ENCODE data around the gene ADCY7.

ADCY7 gene

DNA sequence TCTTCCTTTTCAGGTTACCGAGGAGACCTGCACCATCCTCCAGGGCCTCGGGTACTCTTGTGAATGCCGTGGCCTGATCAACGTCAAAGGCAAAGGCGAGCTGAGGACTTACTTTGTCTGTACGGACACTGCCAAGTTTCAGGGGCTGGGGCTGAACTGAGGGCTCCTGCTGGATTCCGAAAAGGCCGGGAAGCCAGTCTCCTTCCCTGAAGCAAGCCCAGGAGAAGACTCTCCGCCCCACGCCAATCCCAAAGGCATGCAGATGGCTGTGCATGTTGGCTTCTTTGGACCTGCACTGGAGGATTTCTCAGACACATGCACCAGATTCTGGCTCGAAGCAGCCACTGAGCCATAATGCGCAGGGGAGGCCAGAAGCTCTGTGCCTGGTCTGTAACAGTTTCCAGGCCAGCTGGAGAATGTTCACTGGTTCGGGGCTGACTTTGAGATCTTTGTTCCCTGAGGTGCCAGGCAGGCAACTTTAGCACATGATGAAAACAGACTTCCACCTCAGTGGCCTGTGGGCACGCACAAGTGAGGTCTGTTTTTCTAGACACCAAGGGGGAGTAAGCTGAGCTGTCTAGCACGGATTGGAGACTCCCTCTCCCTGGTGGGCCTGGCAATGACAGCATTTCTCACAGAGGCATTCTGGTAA is 49.1 kb downstream of the ADCY7 start:
- Histone ChIP-seq H3K9me3 (ENCODE audit: insufficient read depth, low read depth, low read length) (no peaks in the 10 kb centered on the region), H3K9ac (ENCODE audit: low read depth, low read length) (no peak overlapping the region), H3K27me3 (ENCODE audit: insufficient read depth, low read length) (no peaks in the 10 kb centered on the region), H3K27ac (ENCODE audit: low read length) (no peak overlapping the region), H3K4me3 (ENCODE audit: low read length) (no peak overlapping the region), H3K36me3 (ENCODE audit: insufficient read depth, low read depth, low read length) (peaks cover 76% of the 10 kb centered on the region), H3K4me1 (ENCODE audit: insufficient read depth, low read length) (no peaks in the 10 kb centered on the region)

DNA sequence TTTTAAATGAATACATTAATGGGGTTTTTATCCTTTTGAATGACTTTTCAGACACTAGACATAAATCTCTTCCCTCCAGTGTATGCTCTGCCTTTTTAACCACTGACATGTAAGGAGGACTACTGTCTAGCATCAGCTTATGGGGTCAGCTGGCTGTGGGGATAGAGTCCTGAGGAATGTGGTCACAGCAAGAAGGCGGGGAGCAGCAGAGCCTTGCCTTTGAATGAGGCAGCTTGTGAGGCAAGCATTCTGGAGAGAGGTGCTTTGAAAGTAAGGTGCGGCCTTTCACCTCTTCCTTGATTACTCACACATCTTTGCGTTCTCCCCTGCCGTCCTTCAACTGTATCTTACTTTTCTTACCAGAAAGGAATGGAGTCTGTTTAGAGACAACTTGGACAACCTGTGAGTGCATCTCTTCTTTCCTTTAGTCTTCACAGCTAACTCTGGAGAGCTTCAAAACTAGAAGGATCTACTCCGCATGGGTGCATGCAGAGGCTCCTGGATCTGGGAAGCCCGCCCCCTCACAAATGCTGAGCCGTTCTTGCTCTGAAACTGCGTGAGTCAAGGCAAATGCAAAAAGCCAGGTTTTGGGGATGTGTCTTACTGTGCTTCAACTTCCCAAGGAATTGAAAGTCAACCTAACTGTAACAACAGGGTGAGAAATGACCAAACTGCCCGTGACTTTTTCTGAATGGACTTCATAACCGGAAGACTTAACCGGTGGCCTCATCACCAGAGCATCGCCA is 49.9 kb downstream of the ADCY7 start:
- Histone ChIP-seq H3K36me3 (ENCODE audit: insufficient read depth, low read depth, low read length) (peaks cover 84% of the 10 kb centered on the region), H3K9me3 (ENCODE audit: insufficient read depth, low read depth, low read length) (no peaks in the 10 kb centered on the region), H3K27me3 (ENCODE audit: insufficient read depth, low read length) (no peaks in the 10 kb centered on the region), H3K4me1 (ENCODE audit: insufficient read depth, low read length) (no peaks in the 10 kb centered on the region), H3K9ac (ENCODE audit: low read depth, low read length) (no peak overlapping the region), H3K27ac (ENCODE audit: low read length) (no peak overlapping the region), H3K4me3 (ENCODE audit: low read length) (no peak overlapping the region)

DNA sequence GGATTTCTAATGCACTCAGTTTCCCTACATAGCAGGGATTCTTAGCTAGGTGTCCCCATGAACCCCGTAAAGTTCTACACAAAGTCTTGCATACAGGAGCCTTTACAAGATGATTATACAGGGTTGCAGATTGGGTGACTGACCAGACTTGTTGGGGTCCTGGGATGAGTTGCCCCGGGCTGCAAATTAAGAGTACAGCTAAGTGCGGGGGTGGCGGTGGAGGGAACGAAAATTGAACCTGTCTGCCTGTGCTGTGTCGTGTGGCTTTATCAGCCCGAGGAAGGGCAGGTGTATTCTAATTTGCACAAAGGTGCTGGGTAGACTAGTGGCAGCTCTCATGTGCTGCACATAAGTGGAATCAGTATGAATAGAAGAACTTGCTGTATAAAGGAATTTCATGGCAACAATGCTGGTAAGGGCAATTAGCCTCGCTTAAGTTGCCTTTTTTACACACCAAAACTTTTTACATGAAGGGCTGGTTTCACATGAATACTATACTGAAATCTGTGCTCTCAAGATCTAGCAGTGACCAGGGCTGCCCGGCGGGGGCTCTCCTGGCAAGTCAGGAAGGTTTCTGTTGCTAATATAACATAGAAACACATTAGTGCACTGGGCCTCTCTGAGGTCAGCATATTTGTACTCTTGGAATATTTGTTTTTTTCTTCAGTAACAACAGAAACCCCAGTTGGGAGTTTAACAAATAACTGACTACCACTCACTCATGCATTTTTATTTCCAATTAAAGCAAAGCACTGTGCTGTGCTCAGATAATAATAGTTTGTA is 50.7 kb downstream of the ADCY7 start:
- Histone ChIP-seq H3K36me3 (ENCODE audit: insufficient read depth, low read depth, low read length) (peaks cover 91% of the 10 kb centered on the region), H3K4me3 (ENCODE audit: low read length) (no peak overlapping the region)

DNA sequence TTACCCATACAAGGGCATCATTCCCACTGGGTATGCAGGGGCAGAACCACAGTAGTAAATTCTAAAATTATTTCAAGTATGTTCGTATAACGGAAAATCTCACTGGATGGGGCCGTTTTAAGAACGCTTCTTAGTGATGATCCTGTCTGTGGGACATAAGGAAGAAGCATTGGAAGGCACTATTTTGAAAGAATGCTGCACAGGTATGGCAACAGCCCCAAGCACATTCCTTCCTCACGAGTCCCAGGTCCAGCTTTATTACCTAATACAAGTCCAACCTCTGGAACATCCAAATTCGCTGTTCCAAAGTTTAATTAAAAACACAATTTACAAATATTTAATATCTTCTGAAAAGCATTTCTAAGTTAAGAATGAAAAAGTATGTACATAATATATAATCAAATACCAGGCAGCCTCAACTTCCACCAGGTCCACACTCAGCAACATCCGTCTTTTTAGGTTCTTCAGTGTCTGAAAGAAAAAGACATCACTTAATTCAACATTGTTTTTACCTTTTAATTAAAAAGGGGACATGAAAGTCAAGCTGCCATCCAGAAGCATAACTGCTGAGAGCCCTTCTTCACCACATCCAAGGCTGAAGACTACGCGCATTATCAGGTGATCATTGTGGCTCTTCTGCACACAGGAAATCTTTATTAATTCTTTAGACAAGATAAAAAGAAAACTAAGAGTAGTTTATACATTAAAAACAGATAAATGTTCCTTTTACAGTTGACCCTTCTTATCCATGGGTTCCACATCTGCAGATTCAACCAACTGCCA is 52.6 kb downstream of the ADCY7 start:
- no peaks in the 10 kb centered on the region for H3K9me3 ChIP-seq (ENCODE audit: insufficient read depth, low read depth, low read length)
- no peak overlapping the region for H3K9ac ChIP-seq (ENCODE audit: low read depth, low read length)
- no peaks in the 10 kb centered on the region for H3K4me1 ChIP-seq (ENCODE audit: insufficient read depth, low read length)
- peaks cover 99% of the 10 kb centered on the region for H3K36me3 ChIP-seq (ENCODE audit: insufficient read depth, low read depth, low read length)
- H3K27me3 ChIP-seq (ENCODE audit: insufficient read depth, low read length): no peaks in the 10 kb centered on the region
- H3K27ac ChIP-seq (ENCODE audit: low read length): no peak overlapping the region
- H3K4me3 ChIP-seq (ENCODE audit: low read length): no peak overlapping the region

More for the DNA sequence above, 50.7 kb downstream of the ADCY7 start:
- Histone ChIP-seq H3K4me1 (ENCODE audit: insufficient read depth, low read length) (no peaks in the 10 kb centered on the region), H3K9ac (ENCODE audit: low read depth, low read length) (no peak overlapping the region), H3K27ac (ENCODE audit: low read length) (no peak overlapping the region), H3K27me3 (ENCODE audit: insufficient read depth, low read length) (no peaks in the 10 kb centered on the region), H3K9me3 (ENCODE audit: insufficient read depth, low read depth, low read length) (no peaks in the 10 kb centered on the region)

DNA sequence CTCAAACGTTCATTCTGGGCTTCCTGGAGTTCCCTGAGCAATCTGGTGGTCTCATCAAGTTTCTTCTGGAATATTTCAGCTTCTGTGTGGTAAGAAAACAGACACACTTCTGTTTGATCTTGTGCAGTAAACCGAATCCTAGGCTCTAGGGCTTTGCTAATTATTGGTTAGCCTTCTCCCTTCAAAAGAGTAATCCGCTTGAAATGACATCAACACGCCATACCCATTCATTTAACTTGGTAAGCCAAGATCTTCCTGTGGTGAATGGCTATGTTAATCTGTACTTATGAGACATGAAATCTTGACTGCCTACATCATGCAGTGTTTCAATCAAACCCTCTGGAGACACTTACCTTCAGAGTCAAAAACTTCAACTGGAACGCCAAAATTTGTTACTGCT is 54.0 kb downstream of the ADCY7 start:
- no peak overlapping the region for H3K9ac ChIP-seq (ENCODE audit: low read depth, low read length)
- peaks cover 99% of the 10 kb centered on the region for H3K36me3 ChIP-seq (ENCODE audit: insufficient read depth, low read depth, low read length)
- no peak overlapping the region for H3K27ac ChIP-seq (ENCODE audit: low read length)
- H3K9me3 ChIP-seq (ENCODE audit: insufficient read depth, low read depth, low read length): no peaks in the 10 kb centered on the region
- no peaks in the 10 kb centered on the region for H3K27me3 ChIP-seq (ENCODE audit: insufficient read depth, low read length)
- H3K4me1 ChIP-seq (ENCODE audit: insufficient read depth, low read length): no peaks in the 10 kb centered on the region
- no peak overlapping the region for H3K4me3 ChIP-seq (ENCODE audit: low read length)

DNA sequence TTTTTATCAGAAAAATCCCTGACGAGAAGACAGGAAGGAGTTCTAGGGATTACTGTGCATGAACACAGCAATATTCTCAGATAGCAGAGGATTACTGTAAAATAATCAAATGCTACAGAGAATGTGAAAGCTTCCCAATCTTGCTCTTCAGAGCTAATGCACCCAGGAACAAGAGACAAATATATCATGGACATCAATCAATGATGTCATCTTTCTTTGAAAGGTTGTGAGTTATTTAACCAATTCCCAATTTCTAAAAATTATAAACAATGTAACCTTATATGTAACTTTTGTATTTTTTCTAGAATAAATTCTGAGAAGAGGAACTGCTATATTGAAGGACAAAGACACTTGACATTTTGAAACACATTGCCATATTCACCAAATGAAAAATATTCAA is 56.0 kb downstream of the ADCY7 start:
- Histone ChIP-seq H3K9me3 (ENCODE audit: insufficient read depth, low read depth, low read length) (no peaks in the 10 kb centered on the region), H3K9ac (ENCODE audit: low read depth, low read length) (no peak overlapping the region), H3K27ac (ENCODE audit: low read length) (no peak overlapping the region), H3K27me3 (ENCODE audit: insufficient read depth, low read length) (no peaks in the 10 kb centered on the region), H3K36me3 (ENCODE audit: insufficient read depth, low read depth, low read length) (peaks cover 97% of the 10 kb centered on the region), H3K4me3 (ENCODE audit: low read length) (no peak overlapping the region), H3K4me1 (ENCODE audit: insufficient read depth, low read length) (no peaks in the 10 kb centered on the region)

DNA sequence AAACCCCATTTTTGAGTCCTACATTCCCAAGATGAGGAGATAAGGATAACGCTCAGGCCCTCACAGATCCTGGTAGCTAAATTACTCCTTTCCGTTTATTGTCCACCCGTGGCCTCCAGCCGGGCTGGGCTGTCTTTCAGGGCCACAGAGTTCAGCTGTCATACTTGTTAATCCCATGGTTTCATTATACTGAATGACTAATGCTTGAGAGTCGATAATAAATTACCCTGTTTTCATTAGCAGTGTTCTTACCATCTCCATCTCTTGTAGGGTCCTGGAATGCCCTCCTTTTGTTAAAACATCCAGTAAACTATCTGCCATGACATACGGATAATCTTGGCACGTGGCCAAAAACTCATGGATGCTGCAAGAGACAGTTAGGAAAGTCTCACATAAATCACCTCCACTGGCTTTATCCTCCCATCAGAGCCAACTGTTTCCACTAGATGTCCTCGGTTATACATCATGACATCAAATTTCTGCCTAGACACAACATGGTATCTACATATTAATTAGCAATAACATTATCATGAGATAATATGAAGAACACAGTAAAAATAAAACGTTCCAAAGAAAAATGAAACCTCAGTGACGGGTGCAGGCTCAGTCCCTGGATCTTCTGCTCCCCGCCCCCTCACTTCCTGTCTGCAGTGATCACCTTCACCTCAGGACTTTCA is 57.1 kb downstream of the ADCY7 start:
- Histone ChIP-seq H3K4me1 (ENCODE audit: insufficient read depth, low read length) (no peaks in the 10 kb centered on the region), H3K9me3 (ENCODE audit: insufficient read depth, low read depth, low read length) (no peaks in the 10 kb centered on the region), H3K27ac (ENCODE audit: low read length) (no peak overlapping the region), H3K9ac (ENCODE audit: low read depth, low read length) (no peak overlapping the region), H3K36me3 (ENCODE audit: insufficient read depth, low read depth, low read length) (peaks cover 97% of the 10 kb centered on the region), H3K4me3 (ENCODE audit: low read length) (no peak overlapping the region), H3K27me3 (ENCODE audit: insufficient read depth, low read length) (no peaks in the 10 kb centered on the region)

DNA sequence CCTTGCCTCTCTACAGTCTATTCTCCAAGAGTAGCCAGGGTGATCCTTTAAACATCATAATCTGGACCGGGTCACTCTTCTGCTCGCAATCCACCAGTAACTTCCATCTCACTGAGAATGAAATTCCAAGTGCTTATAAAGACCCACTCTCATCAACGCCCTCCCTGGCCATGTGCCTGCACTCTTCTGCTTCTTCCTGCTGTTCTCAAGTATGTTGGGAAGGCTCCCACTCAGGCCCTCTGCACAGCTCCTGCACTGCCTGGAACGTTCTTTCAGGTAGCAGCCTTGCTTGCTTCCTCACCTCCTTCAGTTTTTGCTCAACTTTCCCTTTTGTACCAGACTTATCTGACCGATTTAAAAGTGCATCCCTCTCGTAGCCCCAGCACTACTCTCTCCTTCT is 58.0 kb downstream of the ADCY7 start:
- no peak overlapping the region for H3K27ac ChIP-seq (ENCODE audit: low read length)
- no peaks in the 10 kb centered on the region for H3K9me3 ChIP-seq (ENCODE audit: insufficient read depth, low read depth, low read length)
- no peaks in the 10 kb centered on the region for H3K27me3 ChIP-seq (ENCODE audit: insufficient read depth, low read length)
- no peak overlapping the region for H3K9ac ChIP-seq (ENCODE audit: low read depth, low read length)
- H3K4me1 ChIP-seq (ENCODE audit: insufficient read depth, low read length): no peaks in the 10 kb centered on the region
- H3K4me3 ChIP-seq (ENCODE audit: low read length): no peak overlapping the region
- H3K36me3 ChIP-seq (ENCODE audit: insufficient read depth, low read depth, low read length): peaks cover 97% of the 10 kb centered on the region

DNA sequence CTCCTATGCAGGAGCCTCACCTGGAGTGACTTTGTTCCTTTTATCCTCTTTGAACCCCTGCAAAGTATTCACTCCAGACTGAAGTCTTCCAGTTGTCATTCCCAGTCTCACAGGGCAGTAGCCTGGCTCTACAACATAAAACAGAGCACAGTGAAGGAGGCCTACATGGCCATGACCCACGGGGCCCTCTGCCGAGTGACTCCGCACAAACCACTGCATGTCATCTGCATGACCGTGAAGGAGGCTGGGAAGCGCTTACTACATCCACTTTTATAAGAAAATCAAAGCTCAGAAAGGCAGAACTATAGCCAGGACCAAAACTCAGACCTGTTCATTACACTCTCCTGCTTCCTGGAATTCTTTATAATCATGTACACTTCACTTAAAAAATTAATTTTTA is 59.9 kb downstream of the ADCY7 start:
- Histone ChIP-seq H3K9me3 (ENCODE audit: insufficient read depth, low read depth, low read length) (no peaks in the 10 kb centered on the region), H3K27me3 (ENCODE audit: insufficient read depth, low read length) (no peaks in the 10 kb centered on the region), H3K9ac (ENCODE audit: low read depth, low read length) (no peak overlapping the region), H3K27ac (ENCODE audit: low read length) (no peak overlapping the region), H3K4me1 (ENCODE audit: insufficient read depth, low read length) (no peaks in the 10 kb centered on the region), H3K4me3 (ENCODE audit: low read length) (no peak overlapping the region), H3K36me3 (ENCODE audit: insufficient read depth, low read depth, low read length) (peaks cover 95% of the 10 kb centered on the region)

DNA sequence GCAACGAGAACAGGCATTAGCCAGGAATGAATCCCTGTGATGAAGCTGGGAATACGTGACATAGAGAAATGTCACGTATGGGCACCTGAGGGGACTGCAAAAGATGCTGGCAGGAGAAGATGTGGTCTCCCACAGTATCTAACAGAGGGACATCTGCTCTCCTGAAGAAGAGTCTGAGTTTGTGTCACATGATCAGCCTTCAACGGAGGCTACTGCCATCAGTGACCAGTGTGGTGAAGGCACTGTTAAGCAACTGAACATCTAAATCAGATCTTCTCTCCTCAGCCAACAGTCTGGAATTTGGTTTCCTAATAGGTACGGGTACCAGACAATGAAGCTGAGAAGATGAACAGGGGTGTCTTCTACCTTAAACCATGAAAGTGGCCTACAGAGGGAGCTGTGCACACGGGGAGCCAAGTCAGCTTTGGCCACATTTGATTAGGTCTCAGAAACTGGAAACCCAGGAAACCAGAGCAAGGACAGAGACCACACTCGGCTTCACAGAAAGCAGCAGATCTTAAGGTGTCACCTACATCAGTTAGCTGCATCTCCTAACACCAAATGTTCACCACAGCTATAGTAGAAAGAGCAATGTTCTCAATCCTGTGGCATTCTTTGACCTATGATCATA is 60.6 kb downstream of the ADCY7 start:
- Histone ChIP-seq H3K4me3 (ENCODE audit: low read length) (no peak overlapping the region), H3K27ac (ENCODE audit: low read length) (no peak overlapping the region), H3K27me3 (ENCODE audit: insufficient read depth, low read length) (no peaks in the 10 kb centered on the region), H3K4me1 (ENCODE audit: insufficient read depth, low read length) (no peaks in the 10 kb centered on the region), H3K9me3 (ENCODE audit: insufficient read depth, low read depth, low read length) (no peaks in the 10 kb centered on the region), H3K36me3 (ENCODE audit: insufficient read depth, low read depth, low read length) (peaks cover 95% of the 10 kb centered on the region), H3K9ac (ENCODE audit: low read depth, low read length) (no peak overlapping the region)

Data from iPS-20b (cell line).